HG02623 (cell line): Measurements from ENCODE around the gene GPC2.

Experiments
- ATAC-seq: cut with Tn5 transposase; IDR thresholded peaks from one replicate; pipeline ENCODE4 v1.9.1; 2021; ENCODE audit warnings: moderate library complexity; ENCODE audit not compliant: unreplicated experiment

GPC2 gene

GRCh38 chr7:100170101-100170897 is 6.9 kb downstream of the GPC2 start:
- ATAC-seq = no peak

GRCh38 chr7:100169147-100169850 is 7.9 kb downstream of the GPC2 start:
- no peak for ATAC-seq

DNA sequence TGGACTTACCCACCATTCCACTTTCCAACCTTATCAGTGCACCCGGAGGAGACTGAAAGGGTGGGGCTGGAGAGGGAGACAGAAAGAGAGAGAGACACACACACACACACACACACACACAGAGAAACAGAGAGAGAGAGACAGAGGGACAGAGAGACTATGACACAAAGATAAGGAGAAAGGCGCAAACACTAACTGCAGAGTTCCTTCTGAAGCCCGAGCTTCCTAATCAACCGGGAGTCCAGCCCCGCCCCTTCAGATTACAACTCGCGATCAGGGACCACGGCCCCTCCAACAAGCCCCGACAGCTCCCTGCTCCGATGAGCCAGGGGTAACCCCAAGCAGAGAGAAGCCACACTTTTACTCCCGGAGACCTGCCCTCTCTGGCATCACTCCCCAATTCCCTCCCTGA is 9.3 kb downstream of the GPC2 start:
- no peak for ATAC-seq

DNA sequence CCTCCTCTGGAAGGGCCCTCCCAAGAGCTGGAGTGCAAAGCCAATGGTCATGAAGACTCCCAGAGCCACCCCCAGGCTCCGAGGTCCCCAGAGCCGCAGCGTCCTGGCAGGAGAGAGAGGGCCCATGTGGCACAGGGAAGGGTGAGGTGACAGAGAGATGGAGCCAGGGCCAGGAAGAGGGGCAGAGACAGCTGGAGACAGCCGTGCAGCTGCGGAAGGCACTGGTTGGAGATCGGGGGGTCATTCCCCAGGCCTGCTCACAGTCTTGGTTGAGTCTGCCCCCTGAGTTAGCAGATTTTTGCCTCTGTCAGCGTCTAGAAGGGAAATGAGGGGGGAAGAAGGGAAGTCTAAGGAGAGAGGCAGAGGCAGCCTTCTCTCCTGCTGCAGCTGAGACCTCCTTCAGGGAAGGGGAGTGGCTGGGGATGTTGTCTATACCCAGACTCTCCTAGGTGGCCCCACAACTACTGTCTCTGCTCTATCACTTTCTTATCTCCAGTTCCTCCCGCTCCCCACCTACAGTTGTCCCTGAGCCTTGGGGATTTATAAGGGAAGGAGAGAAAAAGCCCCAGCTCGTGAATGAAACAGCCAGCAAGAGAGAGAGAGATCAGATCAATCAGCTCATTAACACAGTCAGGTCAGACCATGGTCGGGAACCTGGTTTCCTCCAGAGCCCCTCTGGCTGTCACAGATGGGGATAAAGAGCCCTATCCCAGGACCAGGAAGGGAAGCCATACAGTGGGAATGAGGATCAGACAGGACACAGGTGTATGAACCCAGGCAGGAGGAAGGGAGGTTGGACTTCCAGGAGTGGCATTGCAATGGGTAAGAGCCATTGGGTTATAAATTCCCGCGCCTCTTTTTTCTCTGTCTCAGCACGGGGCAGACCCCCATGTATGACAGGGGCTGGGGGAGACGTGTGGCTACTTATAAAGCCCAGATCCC is 9.9 kb downstream of the GPC2 start:
- ATAC-seq = no peak

GRCh38 chr7:100166317-100166940 is 10.8 kb downstream of the GPC2 start:
- no peak for ATAC-seq

DNA sequence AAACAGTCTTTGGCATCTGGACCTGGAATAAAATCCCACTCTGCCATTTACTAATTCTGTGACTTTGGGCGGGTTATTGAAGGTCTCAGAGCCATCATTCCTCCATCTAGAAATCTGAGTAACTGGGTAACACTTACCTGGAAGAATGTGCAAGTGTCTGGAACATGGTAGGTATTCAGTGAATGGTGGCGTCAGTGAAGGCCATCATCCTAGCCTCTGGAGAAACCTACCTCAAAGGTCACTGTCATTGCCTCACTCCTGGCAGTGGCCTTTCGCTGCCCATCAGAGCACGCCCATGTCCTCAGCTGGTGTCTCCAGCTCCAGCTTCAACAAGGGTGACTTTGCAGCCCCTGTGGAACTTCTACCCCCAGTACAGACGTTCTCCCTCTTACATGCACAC is 13.3 kb downstream of the GPC2 start:
- no peak for ATAC-seq

- no peak for ATAC-seq
These were observed 14.1 kb downstream of the GPC2 start for GRCh38 chr7:100163006-100163531.

DNA sequence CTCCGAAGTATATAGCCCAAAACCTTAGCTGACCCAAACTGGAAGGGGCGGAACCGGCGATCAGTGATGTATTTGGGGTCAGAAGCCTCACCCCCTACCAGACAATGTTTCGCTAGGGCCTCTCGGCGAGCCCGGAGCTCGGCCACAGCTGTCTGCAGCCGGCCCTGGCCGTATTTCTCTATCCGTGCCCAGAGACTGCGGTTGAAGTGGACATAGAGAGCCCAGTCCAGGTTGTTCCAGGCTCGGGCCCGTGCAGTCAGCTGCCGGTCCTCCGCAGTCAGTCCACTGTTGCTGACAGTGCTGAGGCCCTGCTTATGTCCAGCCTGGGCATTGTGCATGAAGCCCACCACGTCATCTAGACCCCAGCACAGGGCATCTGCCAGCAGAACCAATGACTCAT is 17.1 kb downstream of the GPC2 start:
- ATAC-seq = no peak

- ATAC-seq = no peak
These were observed 18.0 kb downstream of the GPC2 start for GRCh38 chr7:100159099-100159623.

- ATAC-seq = peak; percentile 72
These were observed 18.7 kb downstream of the GPC2 start, which contains the start of gene TRAPPC14 for GRCh38 chr7:100158229-100159098. Gene TRAPPC14 (minus strand): TSS chr7:100158723. CDS start chr7:100158499, 224 bp downstream.

DNA sequence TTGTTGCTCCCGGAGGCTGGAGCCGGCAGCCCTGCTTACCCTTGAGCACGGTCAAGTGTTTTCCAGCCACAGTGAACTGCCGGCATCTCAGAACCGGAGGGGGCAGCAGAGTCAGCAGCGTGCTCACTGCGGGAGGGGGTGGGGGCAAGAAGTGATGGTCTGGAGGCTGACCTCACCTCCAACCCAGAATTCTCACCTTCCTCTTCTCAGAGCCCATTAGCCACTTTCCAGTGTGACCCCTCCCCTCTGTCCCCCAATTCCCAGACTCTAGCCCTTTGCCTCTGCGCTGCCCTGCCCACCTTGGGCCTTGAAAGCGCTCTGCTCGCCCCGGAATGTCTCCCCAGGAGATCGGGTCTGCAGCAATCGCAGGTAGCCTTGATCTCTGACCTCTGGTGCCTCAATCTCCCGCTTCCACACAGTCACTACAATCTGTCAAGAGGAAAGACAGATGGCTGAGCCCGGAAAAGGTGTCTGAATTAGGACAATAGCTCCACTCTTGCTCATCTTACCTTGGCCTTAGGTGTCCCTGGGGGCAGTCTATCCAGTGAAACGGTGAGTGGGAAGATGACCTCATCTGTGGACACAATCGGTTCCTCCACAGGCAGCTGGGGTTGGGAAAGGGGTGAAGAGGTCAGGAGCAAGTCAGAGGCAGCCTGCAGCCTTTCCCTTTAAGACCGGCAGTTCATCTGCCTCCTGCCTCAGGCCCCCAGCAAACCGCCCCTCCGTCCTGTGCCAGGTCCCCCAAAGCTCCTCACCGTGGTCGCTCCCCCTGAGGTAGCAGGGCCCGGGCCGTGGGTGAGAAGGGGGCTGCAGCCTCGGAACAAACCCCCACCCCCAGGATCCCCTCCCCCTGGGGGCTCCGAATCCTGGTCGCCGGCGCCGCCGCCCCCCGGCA is 19.6 kb downstream of the GPC2 start:
- no peak for ATAC-seq

- no peak for ATAC-seq
These were observed 20.2 kb downstream of the GPC2 start for GRCh38 chr7:100157069-100157333.

GRCh38 chr7:100156331-100157068 is 20.7 kb downstream of the GPC2 start:
- no peak for ATAC-seq

- no peak for ATAC-seq
These were observed 21.4 kb downstream of the GPC2 start for GRCh38 chr7:100155553-100156317.

- ATAC-seq = no peak
These were observed 22.3 kb downstream of the GPC2 start for GRCh38 chr7:100154651-100155491.
